ENCODE data around the gene RAP1GAP. TPM values are rescaled to one million over a fixed set of nuclear protein-coding genes. Genes with fewer than 3 reads are reported as not detected.

RAP1GAP gene
- total and polyA plus RNA-seq, 9 of the 15 experiments (the other 6 are each of a cell fraction or from before 2014, with no cell fraction given) = 0.29 to 30.2 (median 19.2) TPM

DNA sequence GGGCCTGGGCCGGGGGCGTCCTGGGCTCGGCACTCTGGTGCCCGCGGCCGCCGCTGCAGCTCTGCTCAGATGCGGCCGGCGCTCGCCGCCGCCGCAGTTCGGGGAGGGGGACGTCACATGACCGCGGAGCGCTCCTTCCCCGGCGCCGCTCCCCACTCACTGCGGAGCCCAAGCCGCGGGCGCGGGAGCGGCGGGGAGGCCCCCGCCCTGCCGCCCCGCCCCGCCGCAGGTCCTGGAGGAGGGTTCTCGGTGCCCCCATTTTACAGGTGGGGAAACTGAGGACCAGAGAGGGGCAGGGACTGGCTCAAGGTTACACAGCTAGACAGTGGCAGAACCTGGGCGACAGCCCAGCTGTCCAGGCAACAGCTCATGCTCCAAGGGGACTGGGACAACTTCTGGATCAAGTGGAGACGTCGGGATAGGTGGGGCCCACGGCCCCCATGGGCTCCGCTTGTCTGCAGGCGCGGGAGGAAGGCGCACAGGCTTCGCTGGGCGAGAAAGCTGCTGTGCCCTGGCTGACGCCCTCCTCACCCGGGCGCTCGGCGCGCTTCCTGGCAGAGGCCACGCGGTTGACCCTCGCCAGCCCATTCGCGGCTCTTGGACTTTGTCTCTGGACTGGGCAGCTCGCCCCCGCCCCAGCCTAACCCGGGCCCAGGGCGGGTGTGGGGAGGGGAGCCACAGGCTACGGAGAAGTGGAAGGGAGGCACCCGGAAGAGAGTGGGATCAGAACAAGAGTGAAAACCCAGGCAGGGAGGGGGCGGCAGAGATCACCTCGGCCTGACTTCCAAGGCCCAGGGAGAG lies at the start of gene RAP1GAP (continued):
- peak; percentile 64 for TF ChIP-seq ZBTB40 (IDR thresholded peaks at IDR 0.05)
- no peak for TF ChIP-seq ZBTB40 (CRISPR knock-in tag; IDR thresholded peaks at IDR 0.05)
- TF ChIP-seq PCBP2 (IDR thresholded peaks at IDR 0.05; ENCODE audit: low read depth, low read length, poor library complexity, severe bottlenecking) = no peak
- TF ChIP-seq SIN3A (IDR thresholded peaks at IDR 0.05; ENCODE audit: borderline replicate concordance in 2 of 2, control insufficient read depth in 1 of 2, low read depth in 2 of 2, low read length in 2 of 2) = peak in 1 of 2 experiments; percentile 51; a peak in 1 of 4 replicates
- TF ChIP-seq, protein P1, sequence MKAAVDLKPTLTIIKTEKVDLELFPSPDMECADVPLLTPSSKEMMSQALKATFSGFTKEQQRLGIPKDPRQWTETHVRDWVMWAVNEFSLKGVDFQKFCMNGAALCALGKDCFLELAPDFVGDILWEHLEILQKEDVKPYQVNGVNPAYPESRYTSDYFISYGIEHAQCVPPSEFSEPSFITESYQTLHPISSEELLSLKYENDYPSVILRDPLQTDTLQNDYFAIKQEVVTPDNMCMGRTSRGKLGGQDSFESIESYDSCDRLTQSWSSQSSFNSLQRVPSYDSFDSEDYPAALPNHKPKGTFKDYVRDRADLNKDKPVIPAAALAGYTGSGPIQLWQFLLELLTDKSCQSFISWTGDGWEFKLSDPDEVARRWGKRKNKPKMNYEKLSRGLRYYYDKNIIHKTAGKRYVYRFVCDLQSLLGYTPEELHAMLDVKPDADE (conservative IDR thresholded peaks at IDR 0.05; ENCODE audit: control insufficient read depth, low read depth, low read length) = no peak
- TF ChIP-seq ZNF175 (CRISPR knock-in tag; IDR thresholded peaks at IDR 0.05; ENCODE audit: low read depth) = 0 out of 2 replicates have a peak, but pooled peaks have one; percentile 41
- no peak for TF ChIP-seq MXI1 (IDR thresholded peaks at IDR 0.05; ENCODE audit: low read depth, low read length)
- no peak for TF ChIP-seq TAL1 (IDR thresholded peaks at IDR 0.05)
- TF ChIP-seq TAF9B (IDR thresholded peaks at IDR 0.05; ENCODE audit: partially characterized antibody) = no peak
- TF ChIP-seq ZNF766 (CRISPR knock-in tag; conservative IDR thresholded peaks at IDR 0.05) = peak; percentile 77
- peak; percentile 39; the same call in 1 of the 2 replicates for TF ChIP-seq ZBED1 (IDR thresholded peaks at IDR 0.05)
- no peak for TF ChIP-seq PTTG1 (tag; IDR thresholded peaks at IDR 0.05; ENCODE audit: low read depth)
- no peak for TF ChIP-seq BRF1 (IDR thresholded peaks at IDR 0.05; ENCODE audit: borderline replicate concordance, extremely low read depth, insufficient read length)
- TF ChIP-seq CBFA2T2 (conservative IDR thresholded peaks at IDR 0.05) = no peak
- TF ChIP-seq NFYB (IDR thresholded peaks at IDR 0.05; ENCODE audit: extremely low read depth, insufficient read length) = no peak
- no peak for TF ChIP-seq RFX1 (IDR thresholded peaks at IDR 0.05)

Data from K562 (cell line).